Activated effector memory CD4-positive, alpha-beta T cell treated with Interleukin-2 at 50 U/mL for 16 hours (primary cell): ENCODE measurements around the gene ITPRIP.

ENCODE experiments used
- DNase-seq: peaks from one replicate; pipeline ENCODE4 v3.0.0-alpha.2; 2020

ITPRIP gene

GRCh38 chr10:104324221-104324686, 14.0 kb downstream of the ITPRIP start:
- no peak for DNase-seq

DNA sequence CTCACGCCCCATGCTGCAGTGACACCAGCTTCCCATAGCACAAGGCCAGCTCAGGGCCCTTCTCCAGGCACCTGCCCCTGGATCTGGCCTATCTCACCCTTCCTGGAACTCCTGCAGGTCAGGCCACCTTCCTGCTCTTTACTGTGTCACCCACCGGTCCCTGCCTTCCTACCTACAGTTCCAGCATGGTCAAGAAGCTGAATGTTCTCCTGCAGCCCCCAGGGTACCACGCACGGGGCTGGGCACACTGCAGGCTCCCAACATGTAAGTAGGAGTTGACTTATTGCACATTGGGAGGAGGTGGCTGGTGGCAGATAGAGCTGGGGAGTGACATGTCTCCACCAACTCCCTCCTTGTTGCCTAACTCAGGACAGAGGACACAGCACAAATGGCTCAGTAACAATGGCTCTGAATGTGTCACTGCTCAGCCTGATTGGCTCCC, 14.5 kb downstream of the ITPRIP start:
- no peak for DNase-seq

- DNase-seq, result no peak
These were observed 15.2 kb downstream of the ITPRIP start for GRCh38 chr10:104323085-104323484.

DNA sequence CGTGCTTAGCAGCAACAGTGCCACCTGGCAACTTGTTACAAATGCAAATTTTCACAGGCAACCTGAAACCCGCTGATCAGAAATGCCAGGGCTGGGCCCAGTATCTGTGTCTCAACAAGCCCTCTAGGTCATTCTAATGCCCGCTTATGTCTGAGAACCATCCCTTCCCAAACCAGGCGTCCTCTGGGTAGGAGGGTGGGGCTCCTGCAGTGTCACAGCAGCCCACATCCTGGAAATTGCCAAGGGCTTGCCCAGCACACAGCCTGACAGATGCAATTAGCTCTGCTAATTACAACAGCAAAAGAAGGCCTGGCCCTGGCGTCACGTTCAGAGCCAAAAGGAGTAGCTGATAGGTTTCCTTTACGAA, 15.9 kb downstream of the ITPRIP start:
- no peak for DNase-seq

DNA sequence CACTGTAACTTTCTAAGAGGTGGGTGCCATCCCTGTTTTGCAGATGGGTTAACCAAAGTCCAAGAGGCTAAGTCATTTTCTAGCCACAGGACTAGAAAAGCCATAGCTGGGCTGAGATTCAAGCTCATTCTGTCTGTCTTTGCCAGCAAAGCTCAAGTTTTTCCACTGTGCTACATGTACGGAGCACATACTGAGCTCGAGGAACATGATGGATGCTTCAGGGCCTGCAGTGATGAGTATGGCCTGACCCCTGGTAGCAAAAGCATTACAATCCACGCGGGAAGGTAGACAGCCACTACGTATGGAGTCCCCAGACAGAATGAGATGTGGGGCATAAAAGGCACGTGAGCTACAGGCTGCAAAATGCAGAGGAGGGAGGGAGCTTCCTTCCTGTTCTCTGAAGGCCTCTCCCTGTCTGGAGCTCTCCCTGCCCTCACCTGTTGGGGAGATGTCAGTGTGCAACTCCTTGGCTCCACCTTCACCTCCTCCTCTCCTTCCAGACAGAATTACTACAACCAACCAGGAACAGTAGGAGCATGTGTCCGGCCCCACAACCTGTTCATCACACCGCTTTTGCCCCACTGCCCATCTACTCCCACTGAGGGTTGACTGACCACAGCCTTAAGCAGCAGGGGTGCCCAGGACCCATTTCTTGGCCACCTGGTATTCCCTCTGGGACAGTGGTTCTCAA, 16.4 kb downstream of the ITPRIP start:
- no peak for DNase-seq

DNA sequence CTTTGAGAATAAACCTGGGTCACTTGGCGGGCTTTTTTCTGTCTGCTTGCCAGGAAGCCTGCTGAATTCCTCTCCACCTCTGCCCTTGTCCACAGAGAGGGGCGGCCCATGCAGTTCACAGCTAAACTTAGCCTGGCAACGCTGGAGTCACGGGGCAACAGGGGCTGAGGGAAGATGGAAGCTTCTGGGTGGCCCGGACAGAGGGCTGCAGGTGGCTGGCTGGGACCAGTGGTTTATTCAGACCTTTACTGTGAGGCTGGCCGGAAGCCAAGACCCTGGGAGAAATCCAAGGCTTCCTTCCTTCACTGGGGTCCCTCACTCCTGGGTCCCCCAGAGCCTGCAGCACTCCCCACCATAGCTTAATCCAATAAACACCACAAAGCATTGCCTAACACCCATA, 17.0 kb downstream of the ITPRIP start:
- no peak for DNase-seq

DNA sequence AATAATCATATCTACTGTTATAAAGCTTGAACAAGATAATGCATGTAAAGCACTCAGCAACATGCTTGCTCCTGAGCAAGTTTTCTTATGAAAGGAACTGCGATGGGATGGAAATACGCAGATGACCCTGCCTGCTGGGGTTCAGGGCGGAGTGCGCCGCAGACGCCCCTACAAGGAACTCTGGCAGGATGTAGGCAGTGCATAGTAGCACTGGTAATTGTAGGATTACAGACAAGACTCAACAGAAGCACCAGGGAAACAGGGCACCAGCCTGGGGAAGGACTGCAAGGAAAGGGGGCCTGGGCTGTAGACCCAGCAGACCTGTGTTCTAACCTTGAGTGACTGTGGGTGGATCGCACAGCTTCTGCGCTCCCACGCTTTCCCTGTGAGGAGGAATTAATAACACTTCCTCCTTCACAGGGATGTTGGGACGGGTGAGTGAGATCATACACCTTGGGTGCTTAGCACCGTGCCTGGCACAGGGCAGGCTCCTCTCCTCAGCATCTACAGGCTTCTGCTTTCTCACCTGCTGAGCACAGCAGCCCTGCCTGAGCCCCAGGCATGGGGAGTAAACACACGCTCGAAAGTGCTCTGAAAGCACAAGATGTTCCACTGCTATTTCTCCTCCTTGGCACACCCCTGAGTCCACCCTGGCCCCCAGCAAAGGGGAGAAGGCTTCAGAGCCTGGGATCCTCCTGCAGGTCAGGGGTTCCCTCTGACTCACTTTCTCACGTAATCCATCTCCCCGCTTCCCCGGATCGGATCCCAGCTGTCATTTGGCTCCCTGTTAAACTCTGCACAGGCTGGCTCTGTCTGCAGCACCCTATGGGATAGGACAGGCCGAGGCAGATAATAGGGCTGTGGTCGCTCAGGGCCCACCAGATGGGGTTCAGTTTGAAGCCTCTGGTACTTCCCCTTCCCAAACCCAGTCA, 19.2 kb downstream of the ITPRIP start:
- no peak for DNase-seq

DNA sequence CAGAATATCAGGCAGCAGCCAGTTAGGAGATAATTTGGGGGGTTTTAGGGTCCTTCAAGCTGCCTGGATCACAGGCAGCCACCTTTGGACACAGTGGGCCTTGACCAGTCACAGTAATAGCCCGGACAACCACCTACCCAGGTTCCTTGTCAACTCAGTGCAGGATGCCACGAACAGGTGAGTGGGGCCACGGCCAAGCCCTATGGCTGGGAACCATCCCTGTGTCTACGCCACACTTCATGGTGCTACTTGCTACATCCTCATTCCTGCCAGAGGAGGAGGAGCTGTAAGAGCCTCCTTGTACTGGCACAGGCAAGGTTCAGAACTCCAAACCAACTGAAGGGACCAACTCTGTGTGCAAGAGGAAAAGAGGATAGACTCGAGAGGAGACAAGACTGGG, 19.9 kb downstream of the ITPRIP start:
- DNase-seq, result no peak

DNA sequence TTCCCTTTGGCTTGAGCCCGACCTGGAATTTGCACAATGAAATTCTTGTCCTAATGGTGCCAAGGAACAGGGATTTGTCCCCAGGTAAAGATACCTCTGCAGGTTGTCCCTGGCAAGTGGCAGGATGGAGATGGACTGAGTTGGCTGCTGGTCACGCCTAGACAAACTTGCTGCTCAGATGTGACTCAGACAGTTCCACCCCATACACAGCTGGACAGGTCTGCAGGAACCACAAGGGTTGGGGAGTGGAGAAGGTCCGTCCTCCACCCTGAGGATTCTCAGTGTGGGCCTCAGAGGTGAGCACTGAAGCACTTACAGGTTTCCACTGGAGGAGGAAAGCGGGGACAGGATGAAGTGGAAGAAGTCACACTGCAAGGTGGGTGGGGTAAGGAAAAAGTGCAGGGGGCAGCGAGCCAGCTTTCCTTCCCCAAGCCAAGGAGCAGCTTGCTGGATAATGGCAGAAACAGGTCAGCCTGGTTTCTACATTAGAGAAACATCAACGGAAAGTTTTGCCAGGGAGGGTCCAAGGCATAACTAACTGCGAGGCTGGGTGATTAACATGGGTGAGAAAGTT, 20.5 kb downstream of the ITPRIP start:
- DNase-seq, result no peak

DNA sequence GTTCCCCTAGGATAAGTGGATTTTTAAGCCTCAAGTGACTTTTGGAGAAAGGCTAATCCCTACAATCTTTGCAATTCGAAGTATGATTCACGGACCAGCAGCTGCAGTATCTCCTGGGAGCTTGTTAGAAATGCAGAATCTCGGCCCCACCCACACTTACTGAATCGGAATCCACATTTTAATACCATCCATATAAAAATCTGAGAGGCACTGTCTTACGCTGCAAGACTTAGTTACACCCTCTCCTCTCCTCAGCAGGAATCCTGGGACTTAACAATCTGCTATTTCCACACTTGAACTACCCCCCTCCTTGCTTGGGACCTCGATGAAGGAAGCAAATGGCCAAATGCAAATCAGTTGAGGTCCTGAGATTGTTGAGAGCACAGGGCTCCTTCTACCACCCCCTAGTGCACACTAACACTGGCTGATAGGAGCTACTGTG, 21.0 kb downstream of the ITPRIP start:
- no peak for DNase-seq

DNA sequence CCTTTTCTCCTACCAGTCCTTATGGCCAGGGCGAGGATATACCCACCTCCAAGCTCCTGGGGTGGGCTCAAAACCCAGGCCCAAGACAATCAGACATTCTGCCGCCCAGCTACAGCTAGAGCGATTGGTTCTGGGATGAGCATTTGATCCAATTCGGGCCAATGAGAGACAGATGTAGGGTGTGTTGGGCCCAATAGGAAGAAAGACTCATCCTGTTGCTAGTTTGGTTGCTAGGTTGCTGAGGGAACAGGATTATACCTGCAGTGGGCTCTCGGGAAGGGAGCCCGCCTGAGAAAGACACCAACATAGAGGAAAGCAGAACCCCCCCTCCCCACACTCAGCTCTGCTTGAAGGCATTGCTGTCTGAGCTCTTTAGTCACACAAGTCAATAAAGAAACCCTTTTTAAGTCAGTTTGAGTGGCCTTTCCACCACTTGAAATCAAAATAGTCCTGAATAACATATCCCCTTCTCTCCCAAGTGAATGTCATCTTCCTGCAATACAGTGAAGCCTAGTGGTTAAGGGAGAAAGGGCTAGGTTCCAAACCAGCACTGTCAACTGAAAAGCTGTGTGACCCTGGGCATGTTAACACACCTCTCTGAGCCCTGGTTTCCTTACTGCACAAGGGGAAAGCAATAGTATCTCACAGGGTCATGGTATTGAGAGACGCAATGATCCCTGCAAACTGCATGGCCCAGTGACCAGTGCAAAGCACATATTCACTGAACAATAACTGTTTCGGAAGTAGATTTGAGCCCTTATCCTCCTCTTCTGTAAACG, 21.8 kb downstream of the ITPRIP start:
- no peak for DNase-seq

DNA sequence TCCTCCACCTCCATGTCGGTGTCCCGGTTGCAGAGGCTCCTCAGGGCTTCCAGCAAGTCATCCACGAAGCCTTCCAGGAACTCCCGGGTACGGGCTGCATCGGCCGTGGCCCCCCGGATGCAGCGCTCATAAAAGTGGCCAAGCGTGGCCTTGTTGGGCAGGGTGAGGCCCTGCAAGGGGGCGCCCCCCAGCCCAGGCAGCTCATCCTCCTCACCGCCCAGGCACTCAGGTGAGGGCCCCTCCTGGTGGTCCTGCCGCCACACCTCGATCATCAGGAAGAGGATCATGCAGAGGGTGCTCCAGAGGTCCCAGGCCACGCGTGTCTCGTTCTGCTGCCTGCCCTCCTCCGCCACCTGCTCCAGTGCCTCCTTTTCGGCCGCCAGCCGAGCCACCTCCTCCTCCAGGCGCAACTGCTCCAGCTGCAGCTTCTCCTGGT, 22.8 kb downstream of the ITPRIP start:
- DNase-seq, result no peak

DNA sequence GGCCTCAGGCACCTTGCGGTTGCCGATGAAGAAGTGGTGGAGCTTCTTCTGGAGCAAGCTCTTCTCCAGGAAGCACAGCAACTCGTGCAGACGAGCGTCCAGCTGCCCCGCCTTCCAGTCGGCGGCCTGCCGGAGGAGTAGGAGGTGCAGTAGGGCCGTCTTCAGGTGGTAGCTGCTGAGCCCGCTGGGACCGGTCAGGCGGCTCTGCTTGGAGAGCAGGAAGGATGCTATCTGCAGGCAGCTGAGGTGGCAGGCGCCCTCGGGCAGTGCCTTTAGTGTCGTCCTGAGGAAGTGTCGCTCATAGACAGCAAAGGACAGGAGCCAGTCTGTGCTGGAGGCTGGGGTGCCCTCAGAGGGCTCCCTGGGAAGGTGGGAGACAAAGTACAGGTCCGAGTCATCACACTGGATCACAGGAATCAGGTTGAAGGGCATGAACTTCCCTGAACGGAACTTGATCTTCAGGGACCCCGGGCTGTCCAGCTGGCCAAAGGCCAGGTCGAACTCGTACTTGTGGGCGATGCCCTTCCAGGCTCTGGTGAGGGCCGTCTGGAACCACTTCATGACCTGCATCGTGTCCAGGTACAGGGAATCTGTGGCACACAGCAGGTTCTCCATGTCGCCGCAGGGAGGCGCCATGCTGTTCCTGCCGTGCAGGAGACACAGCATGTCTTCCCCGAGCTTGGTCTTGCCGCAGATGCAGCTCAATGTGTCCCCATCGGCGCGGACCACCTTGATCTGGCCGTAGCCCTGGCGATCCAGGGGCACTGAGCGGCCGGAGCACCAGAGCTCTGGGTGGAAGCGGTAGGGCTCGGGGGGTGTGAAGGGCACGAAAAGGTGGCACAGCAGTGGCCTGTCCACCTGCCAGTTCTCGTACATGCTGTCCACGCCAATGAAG, 23.4 kb downstream of the ITPRIP start:
- no peak for DNase-seq

- DNase-seq, result no peak
These were observed 27.0 kb downstream of the ITPRIP start for GRCh38 chr10:104311184-104311720.

DNA sequence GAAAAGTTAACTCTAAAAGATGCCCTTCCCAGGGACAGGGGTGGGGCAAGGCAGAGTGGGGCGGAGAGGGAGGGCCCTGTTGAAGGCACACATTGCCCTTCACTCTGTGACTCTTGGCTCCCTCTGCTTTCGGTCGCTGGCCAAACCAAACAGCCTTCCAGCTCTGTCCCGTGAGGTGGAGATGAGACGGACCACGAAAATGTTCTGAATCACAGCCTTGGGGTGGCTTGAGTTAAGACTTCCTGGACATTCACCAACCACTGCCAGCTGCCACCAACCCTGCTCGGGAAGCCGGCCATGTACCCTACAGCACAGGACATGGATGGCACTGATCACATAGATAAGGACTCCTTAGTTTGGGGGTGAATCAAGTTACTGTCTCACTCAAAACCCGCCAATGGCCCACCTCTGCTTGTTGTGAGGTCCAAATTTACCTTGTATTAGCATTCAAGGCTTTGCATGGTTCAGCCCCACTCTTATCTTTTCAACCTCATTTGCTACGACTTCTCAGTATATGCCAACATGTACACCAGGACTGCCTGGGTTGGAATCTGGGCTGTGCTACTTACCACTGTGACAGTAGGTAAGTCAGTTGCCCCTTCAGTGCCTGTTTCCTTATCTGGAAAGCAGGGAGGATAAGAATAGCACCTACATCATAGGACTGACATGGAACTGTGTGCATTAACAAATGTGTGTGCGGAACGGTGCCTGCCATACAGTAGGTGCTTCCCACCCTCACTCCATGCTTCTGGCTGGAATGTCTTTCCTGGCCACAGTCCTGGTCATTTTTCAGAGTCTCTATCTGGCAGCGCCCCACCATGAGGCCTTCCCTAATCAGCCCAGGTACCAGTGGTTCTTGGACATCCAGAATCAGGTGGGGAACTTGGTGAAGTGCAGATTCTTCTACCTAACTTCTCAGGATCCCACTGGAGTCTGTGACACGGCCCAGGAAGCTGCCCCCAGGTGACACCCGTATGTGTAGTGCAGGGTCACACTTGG, 28.0 kb downstream of the ITPRIP start:
- DNase-seq, result no peak

DNA sequence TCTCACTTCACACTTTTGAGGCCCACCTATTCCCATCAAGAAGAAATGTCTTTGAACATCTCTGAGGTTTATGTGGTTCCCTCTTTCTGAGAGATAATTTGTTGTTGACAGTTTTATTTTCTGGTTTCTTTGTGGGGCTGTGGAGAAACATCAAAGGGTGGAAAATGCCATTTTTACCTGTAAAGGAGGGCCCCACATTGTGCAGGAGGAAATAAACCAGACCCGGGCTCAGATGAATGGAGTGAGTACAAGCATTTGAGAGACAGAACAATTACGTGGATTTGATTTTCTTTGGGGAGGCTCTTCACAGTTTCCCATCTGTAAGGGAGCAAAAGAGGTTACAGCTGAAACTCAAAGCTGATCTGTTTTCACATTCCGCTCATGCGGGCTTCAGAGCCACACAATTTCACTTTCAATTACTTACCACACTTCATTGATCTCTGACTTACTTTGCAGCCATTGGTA, 29.8 kb downstream of the ITPRIP start:
- DNase-seq, result no peak

DNA sequence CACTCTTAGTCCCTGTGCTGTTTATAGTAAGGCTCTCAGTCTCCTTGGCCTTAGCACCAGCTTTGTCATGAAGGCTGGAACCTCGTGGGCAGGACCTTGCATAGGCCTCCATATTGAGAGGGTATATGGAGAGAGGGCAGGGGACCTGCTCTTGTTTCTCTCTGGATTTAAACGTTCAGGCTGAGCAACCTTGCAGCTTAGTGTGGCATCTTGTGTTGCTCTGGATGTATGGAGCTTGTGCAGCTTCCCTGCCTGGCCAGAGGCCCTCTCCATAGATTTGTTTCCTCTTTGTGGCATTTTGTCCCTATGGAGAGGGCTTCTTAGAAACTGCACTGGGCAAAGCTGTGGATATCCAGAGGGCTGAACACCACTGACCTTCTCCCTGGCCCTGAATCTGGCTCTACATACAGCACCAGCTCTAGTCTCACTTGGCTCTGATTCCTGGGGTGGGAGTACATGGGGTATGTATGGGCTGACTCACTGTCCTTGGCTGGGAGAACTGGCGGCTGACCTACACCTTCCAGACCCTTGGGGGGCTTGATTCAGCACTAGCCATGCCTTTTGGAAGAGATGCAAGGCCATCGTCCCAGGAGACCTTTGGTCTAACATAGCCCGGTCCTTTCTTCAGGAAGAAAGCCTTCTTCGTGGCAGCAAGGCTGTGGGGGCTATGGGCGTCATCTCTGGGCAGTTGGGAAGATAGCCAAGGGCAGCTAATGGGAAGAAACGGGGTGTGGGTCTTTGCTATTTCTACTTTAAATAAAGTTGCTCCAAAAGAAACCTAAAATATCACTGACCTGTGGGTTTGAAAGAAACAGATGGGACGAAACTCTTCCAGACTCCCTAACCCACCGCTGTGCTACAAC, 30.5 kb downstream of the ITPRIP start:
- DNase-seq, result no peak

- no peak for DNase-seq
These were observed 31.4 kb downstream of the ITPRIP start for GRCh38 chr10:104306897-104307296.

GRCh38 chr10:104304927-104305326, 33.3 kb downstream of the ITPRIP start:
- no peak for DNase-seq
